Measurements from ENCODE around the gene CFAP52.
"Not testable (repeated sequence)": the region's sequence is repeated elsewhere in the genome, so short reads cannot be mapped to it uniquely, and the experiment has no call there.

CFAP52 gene

GRCh38 chr17:9648521-9649110 lies 72.2 kb downstream of the CFAP52 start:
- DNase-seq: no peak

GRCh38 chr17:9658593-9659211 lies 82.3 kb downstream of the CFAP52 start:
- no peak for DNase-seq

- no peak for DNase-seq
Observed at GRCh38 chr17:9661027-9661426, 84.6 kb downstream of the CFAP52 start.

- not testable (repeated sequence) for DNase-seq
Observed at GRCh38 chr17:9663511-9663910, 87.1 kb downstream of the CFAP52 start.

GRCh38 chr17:9666461-9667050 lies 90.1 kb downstream of the CFAP52 start:
- no peak for DNase-seq

- DNase-seq: no peak
Observed at GRCh38 chr17:9668517-9668916, 92.1 kb downstream of the CFAP52 start.

- DNase-seq: no peak
Observed at GRCh38 chr17:9669551-9670008, 93.1 kb downstream of the CFAP52 start.

GRCh38 chr17:9670596-9670995 lies 94.2 kb downstream of the CFAP52 start:
- no peak for DNase-seq

- no peak for DNase-seq
Observed at GRCh38 chr17:9671559-9671958, 95.1 kb downstream of the CFAP52 start.

GRCh38 chr17:9672266-9672665 lies 95.8 kb downstream of the CFAP52 start:
- no peak for DNase-seq

GRCh38 chr17:9672691-9673090 lies 96.2 kb downstream of the CFAP52 start:
- DNase-seq: no peak

GRCh38 chr17:9676084-9676483 lies 99.6 kb downstream of the CFAP52 start:
- DNase-seq: no peak

- DNase-seq: no peak
Observed at GRCh38 chr17:9676820-9677310, 100.4 kb downstream of the CFAP52 start.

- DNase-seq: no peak
Observed at GRCh38 chr17:9677411-9677810, 101.0 kb downstream of the CFAP52 start.

GRCh38 chr17:9677896-9678295 lies 101.5 kb downstream of the CFAP52 start:
- no peak for DNase-seq

- DNase-seq: no peak
Observed at GRCh38 chr17:9684955-9685621, 108.6 kb downstream of the CFAP52 start.

All from NCI-H187 treated with DMSO at 0.1 percent for 48 hours (cell line).